ENCODE data around the gene TC2N.

DNA sequence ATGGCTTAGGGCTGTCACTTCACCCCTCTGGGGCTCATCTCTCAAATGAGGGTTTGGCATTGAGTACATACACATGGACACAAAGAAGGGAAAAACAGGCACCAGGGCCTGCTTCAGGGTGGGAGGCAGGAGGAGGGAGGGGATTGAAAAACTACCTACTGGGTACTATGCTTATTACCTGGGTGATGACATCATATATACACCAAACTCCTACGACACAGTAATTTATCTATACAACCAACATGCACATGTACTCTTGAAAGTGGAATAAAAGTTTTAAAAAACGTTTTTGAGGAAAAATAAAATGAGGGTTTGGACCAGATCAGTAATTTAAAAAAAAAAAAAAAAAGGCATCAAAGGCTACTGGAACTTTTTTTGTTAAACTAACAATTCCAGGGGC lies 3.6 kb upstream of the TC2N start:
- no peak for TF ChIP-seq EZH2 (IDR thresholded peaks at IDR 0.05; ENCODE audit: borderline replicate concordance, insufficient read depth, low read depth, low read length, poor library complexity, severe bottlenecking)
- TF ChIP-seq, protein P1, sequence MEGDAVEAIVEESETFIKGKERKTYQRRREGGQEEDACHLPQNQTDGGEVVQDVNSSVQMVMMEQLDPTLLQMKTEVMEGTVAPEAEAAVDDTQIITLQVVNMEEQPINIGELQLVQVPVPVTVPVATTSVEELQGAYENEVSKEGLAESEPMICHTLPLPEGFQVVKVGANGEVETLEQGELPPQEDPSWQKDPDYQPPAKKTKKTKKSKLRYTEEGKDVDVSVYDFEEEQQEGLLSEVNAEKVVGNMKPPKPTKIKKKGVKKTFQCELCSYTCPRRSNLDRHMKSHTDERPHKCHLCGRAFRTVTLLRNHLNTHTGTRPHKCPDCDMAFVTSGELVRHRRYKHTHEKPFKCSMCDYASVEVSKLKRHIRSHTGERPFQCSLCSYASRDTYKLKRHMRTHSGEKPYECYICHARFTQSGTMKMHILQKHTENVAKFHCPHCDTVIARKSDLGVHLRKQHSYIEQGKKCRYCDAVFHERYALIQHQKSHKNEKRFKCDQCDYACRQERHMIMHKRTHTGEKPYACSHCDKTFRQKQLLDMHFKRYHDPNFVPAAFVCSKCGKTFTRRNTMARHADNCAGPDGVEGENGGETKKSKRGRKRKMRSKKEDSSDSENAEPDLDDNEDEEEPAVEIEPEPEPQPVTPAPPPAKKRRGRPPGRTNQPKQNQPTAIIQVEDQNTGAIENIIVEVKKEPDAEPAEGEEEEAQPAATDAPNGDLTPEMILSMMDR (IDR thresholded peaks at IDR 0.05), result no peak
